GM08714 (cell line): ENCODE measurements around the gene DICER1.

Experiments
- H3K4me3 ChIP-seq: fragments of 200-500 bp; sonication (Bioruptor generic); 2 replicates; pipeline ENCODE4 v1.5.1; 2014; ENCODE audit warnings: mild to moderate bottlenecking, low read length, inconsistent platforms
- ZNF274 ChIP-seq: IDR thresholded peaks from 2 replicates; pipeline ENCODE4 v1.6.1; 2012; ENCODE audit warnings: mild to moderate bottlenecking, low read depth, low read length

Gene DICER1

GRCh38 chr14:95130549-95130948, 26.8 kb downstream of the DICER1 start:
- H3K4me3 ChIP-seq, result no peak overlapping the region
- TF ChIP-seq ZNF274, result no peak

- H3K4me3 ChIP-seq, result no peak overlapping the region
- no peak for TF ChIP-seq ZNF274
Observed at GRCh38 chr14:95128140-95128539, 29.2 kb downstream of the DICER1 start.

- no peak overlapping the region for H3K4me3 ChIP-seq
Observed at GRCh38 chr14:95127531-95127911, 29.8 kb downstream of the DICER1 start.

GRCh38 chr14:95126906-95127530, 30.3 kb downstream of the DICER1 start:
- no peak for TF ChIP-seq ZNF274
- H3K4me3 ChIP-seq, result no peak overlapping the region

More at GRCh38 chr14:95127531-95127911, 29.8 kb downstream of the DICER1 start:
- no peak for TF ChIP-seq ZNF274

- H3K4me3 ChIP-seq, result no peak overlapping the region
- TF ChIP-seq ZNF274, result no peak
Observed at GRCh38 chr14:95125915-95126314, 31.4 kb downstream of the DICER1 start.

GRCh38 chr14:95125221-95125620, 32.1 kb downstream of the DICER1 start:
- TF ChIP-seq ZNF274, result no peak
- no peak overlapping the region for H3K4me3 ChIP-seq

GRCh38 chr14:95123891-95124579, 33.3 kb downstream of the DICER1 start:
- H3K4me3 ChIP-seq, result no peak overlapping the region
- no peak for TF ChIP-seq ZNF274

GRCh38 chr14:95122621-95122945, 34.7 kb downstream of the DICER1 start:
- no peak overlapping the region for H3K4me3 ChIP-seq
- no peak for TF ChIP-seq ZNF274

GRCh38 chr14:95121911-95122620, 35.3 kb downstream of the DICER1 start:
- no peak for TF ChIP-seq ZNF274
- H3K4me3 ChIP-seq, result no peak overlapping the region

- H3K4me3 ChIP-seq, result no peak overlapping the region
- TF ChIP-seq ZNF274, result no peak
Observed at GRCh38 chr14:95119336-95119735, 38.0 kb downstream of the DICER1 start.

- no peak overlapping the region for H3K4me3 ChIP-seq
- TF ChIP-seq ZNF274, result no peak
Observed at GRCh38 chr14:95117937-95118721, 39.2 kb downstream of the DICER1 start.

- no peak overlapping the region for H3K4me3 ChIP-seq
- no peak for TF ChIP-seq ZNF274
Observed at GRCh38 chr14:95113476-95113875, 43.9 kb downstream of the DICER1 start.

GRCh38 chr14:95111507-95112164, 45.7 kb downstream of the DICER1 start:
- no peak overlapping the region for H3K4me3 ChIP-seq
- TF ChIP-seq ZNF274, result no peak

- TF ChIP-seq ZNF274, result no peak
- no peak overlapping the region for H3K4me3 ChIP-seq
Observed at GRCh38 chr14:95110178-95110577, 47.2 kb downstream of the DICER1 start.
